Measurements from ENCODE around the gene UBE2E3.

UBE2E3 gene

DNA sequence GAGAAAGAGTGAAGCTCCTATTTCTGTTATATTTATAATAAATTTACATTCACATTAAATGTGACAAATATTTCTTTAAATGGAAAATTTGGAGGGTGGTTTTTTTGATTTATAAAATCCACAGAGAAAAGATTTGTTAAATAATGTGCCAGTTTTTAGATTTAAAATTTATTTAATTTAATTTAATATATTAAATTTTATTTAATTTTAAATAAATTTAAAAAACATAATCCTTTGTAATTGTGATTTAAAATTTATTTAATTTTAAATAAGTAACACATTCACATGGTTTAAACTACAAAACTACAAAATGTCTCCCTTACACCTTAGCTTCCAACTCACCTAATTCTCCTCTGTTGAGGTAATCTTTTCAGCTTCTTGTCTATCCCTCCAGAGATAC, 123.3 kb downstream of the UBE2E3 start:
- TF ChIP-seq, protein P1, sequence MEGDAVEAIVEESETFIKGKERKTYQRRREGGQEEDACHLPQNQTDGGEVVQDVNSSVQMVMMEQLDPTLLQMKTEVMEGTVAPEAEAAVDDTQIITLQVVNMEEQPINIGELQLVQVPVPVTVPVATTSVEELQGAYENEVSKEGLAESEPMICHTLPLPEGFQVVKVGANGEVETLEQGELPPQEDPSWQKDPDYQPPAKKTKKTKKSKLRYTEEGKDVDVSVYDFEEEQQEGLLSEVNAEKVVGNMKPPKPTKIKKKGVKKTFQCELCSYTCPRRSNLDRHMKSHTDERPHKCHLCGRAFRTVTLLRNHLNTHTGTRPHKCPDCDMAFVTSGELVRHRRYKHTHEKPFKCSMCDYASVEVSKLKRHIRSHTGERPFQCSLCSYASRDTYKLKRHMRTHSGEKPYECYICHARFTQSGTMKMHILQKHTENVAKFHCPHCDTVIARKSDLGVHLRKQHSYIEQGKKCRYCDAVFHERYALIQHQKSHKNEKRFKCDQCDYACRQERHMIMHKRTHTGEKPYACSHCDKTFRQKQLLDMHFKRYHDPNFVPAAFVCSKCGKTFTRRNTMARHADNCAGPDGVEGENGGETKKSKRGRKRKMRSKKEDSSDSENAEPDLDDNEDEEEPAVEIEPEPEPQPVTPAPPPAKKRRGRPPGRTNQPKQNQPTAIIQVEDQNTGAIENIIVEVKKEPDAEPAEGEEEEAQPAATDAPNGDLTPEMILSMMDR (IDR thresholded peaks at IDR 0.05; ENCODE audit: low read depth, low read length): no peak
- no peak for DNase-seq (ENCODE audit: low read depth, low spot score)
- in situ Hi-C loops (cut with HindIII; ENCODE audit: low sequenced_read_pairs): no loop called here
- H3K4me3 ChIP-seq (ENCODE audit: low read depth, low read length): no peak overlapping the region

DNA sequence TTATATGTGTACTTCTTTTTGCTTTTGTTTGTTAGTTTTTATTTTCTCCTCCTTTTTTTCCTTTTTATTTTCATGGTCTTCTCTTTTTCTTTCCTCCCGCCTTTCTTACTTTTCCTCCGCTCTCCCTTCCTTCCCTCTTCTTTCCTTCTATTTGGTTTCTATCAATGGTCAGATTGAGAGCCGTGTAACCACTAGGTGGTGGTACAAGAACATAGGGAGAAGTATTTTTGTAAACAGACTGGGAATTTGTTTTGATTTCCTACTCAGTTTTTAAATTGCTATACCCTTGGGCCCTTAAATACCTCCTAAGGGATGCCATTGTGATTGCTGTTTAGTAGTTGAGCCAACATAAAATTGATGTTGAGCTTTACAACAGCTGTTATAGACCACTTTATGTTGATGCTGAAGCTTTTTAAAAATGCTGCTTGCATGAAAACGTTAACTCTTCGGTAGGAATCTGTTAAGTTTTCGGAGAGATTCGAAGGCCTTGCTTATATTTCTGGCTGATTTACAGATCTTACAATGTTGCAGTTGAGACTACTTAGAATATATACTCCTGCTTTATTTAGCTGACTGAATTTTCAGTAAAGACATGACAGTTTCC, 124.2 kb downstream of the UBE2E3 start:
- in situ Hi-C loops (cut with HindIII; ENCODE audit: low sequenced_read_pairs): no loop called here
- peak; percentile 78 for DNase-seq (ENCODE audit: low read depth, low spot score)
- TF ChIP-seq, protein P1 (IDR thresholded peaks at IDR 0.05; ENCODE audit: low read depth, low read length): peak; percentile 84

DNA sequence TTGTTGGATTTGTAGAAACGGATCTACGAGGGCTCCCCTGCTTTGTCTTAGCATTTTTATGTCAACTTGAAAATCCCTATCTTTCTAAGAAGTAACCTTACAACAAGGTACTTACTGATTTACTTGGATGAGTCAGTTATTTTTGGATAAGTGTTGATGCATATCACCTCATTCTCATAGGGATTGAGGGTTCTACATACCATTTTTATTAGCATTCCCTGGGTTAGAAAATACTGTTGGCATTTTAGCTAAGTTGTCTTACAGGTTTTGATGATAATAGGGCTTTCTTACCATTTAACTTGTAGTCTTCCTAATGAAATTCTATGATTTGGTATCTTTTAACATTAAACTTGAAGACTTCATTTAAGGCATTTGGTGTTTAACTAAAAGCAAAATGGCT, 125.2 kb downstream of the UBE2E3 start:
- H3K4me3 ChIP-seq (ENCODE audit: low read depth, low read length): no peak overlapping the region
- TF ChIP-seq, protein P1 (IDR thresholded peaks at IDR 0.05; ENCODE audit: low read depth, low read length): no peak
- no peak for DNase-seq (ENCODE audit: low read depth, low spot score)
- in situ Hi-C loops (cut with HindIII; ENCODE audit: low sequenced_read_pairs): no loop called here

More for the DNA sequence above, 124.2 kb downstream of the UBE2E3 start:
- H3K4me3 ChIP-seq (ENCODE audit: low read depth, low read length): no peak overlapping the region

DNA sequence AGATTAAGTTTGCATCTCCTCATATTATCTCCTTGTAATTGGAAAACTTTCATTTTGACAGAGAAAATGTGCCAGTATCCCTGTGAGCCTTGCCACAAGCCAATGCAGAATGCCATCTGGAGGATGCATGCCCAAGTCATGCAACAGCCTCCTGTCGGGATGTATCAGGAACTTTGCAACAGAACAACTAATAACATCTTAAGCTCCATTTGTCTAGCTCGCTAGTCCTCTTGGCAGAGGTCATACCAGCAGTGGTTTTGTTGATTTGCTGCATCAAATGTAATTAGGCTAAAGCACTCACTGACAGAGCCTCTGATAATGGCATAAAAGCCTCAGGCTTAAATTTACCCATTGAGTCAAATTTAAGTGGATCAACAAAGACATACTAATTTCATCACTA, 125.8 kb downstream of the UBE2E3 start:
- in situ Hi-C loops (cut with HindIII; ENCODE audit: low sequenced_read_pairs): no loop called here

DNA sequence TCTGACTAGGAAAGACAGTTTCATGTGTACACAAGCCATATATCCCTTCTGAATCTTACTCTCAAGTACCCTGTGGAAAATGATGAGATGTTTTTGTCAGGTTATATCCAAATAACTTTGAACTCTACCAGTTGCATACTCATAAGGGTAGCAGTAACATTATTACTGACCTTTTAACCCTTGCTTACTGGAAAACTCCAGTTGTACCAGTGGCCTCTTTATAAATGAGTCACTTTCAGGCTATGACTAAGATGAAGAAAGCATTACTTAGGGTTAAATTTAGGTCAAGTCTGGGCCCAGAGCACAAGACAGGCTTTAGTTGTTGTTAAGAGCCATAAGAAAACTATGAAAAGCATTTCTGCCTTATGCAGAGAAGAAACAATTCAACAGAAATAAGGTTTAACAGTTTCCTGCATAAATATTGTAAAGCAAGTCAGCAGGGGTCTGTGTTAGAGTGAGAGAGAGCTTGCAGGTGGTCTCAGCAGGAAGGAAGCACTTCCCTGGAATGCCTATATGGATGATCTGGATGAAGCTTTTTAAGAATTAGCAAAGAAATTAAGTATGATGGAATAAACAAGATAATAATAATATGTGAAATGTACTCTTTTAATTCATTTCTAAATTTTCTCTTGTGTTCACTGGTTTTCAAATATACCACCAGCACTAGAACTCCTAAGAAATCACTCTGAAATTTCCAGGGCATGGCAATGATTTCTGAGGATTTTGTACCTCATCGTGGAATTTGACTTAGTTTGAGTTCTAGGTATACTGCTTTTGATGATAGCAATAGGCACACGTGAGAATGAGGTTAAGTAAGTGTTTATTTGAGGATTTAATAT, 126.6 kb downstream of the UBE2E3 start:
- DNase-seq (ENCODE audit: low read depth, low spot score): peak; percentile 95

More for the DNA sequence above, 125.8 kb downstream of the UBE2E3 start:
- TF ChIP-seq, protein P1 (IDR thresholded peaks at IDR 0.05; ENCODE audit: low read depth, low read length): no peak
- no peak overlapping the region for H3K4me3 ChIP-seq (ENCODE audit: low read depth, low read length)
- peak; percentile 17 for DNase-seq (ENCODE audit: low read depth, low spot score)

DNA sequence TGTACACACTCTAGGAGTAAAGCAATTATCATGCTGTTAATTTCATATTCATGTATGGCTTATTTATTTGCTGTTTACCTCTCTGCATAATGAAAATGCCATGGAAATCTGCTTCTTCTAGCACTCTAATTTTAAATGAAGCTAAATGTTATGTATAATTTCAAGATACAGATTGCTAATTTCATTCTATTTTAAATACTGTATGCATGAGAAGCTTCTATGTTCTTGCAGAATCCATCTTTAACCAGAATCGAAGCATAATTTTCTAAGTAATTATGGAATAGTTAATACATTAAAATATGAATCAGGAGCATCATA, 127.2 kb downstream of the UBE2E3 start:
- TF ChIP-seq, protein P1 (IDR thresholded peaks at IDR 0.05; ENCODE audit: low read depth, low read length): no peak

More for the DNA sequence above, 126.6 kb downstream of the UBE2E3 start:
- TF ChIP-seq, protein P1 (IDR thresholded peaks at IDR 0.05; ENCODE audit: low read depth, low read length): no peak
- in situ Hi-C loops (cut with HindIII; ENCODE audit: low sequenced_read_pairs): no loop called here
- H3K4me3 ChIP-seq (ENCODE audit: low read depth, low read length): no peak overlapping the region

More for the DNA sequence above, 127.2 kb downstream of the UBE2E3 start:
- H3K4me3 ChIP-seq (ENCODE audit: low read depth, low read length): no peak overlapping the region
- no peak for DNase-seq (ENCODE audit: low read depth, low spot score)
- in situ Hi-C loops (cut with HindIII; ENCODE audit: low sequenced_read_pairs): no loop called here

Data from astrocyte of the spinal cord (primary cell).